ENCODE measurements around the gene TICRR. TPM values are rescaled to one million over a fixed set of nuclear protein-coding genes. Genes with fewer than 3 reads are reported as not detected.

TICRR gene
- total RNA-seq, 1 experiment from 2014 or later: 23.6 TPM

- Histone ChIP-seq H3K9me2 (ENCODE audit: insufficient read depth) (no peaks in the 10 kb centered on the region), H3K4me1 (replicated peaks; ENCODE audit: insufficient read depth) (no peaks in the 10 kb centered on the region), H3K4me2 (no peak overlapping the region), H3F3A (ENCODE audit: insufficient read depth, low read depth) (no peaks in the 10 kb centered on the region; the same call in 1 of the 2 replicates), H3K79me2 (ENCODE audit: low read depth) (no peaks in the 10 kb centered on the region), H3K27me3 (ENCODE audit: insufficient read depth, low read depth) (no peaks in the 10 kb centered on the region), H2AFZ (no peak overlapping the region), H3K4me3 (no peak overlapping the region), H3K9me3 (ENCODE audit: insufficient read depth, low read depth) (no peaks in the 10 kb centered on the region), H3K27ac (no peak overlapping the region), H3K36me3 (ENCODE audit: low read depth) (no peaks in the 10 kb centered on the region), H4K20me1 (ENCODE audit: insufficient read depth) (no peaks in the 10 kb centered on the region)
- ChIA-PET CTCF (interaction anchor here (0.6 kb wide), 1 partner anchor 90 kb away, joined by 5 read pairs; no protein-coding TSS in a partner anchor), POLR2A (ENCODE audit: unreplicated experiment) (no interaction called here)
- BruUV-seq (replicated peaks): no TSS peak
- no peak for TF ChIP-seq EZH2 (IDR thresholded peaks at IDR 0.05; ENCODE audit: low read depth)
- no peak for TF ChIP-seq CTCF (conservative IDR thresholded peaks at IDR 0.05)
- intact Hi-C loops (cut with micrococcal nuclease; ENCODE audit: unreplicated experiment): no loop called here
- DNase-seq: no peak
These were observed 97.2 kb downstream of the TICRR start for GRCh38 chr15:89672221-89673164.

DNA sequence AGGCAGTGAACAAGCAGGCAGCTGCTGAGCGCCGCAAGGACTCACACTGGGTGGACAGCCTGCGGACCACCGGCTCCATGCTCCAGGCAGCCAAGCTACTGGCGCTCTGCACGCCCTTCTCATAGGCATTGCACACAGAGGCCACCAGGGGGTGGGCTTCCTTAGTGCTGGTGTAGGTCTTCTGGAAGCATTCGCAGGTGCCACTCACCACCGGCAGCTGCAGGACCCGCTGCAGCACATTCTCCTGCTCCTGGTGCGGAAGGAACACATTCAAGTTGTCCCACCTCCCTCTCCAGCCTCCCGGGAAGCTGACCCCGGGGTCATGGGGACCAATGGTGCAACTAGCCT lies 97.9 kb downstream of the TICRR start:
- H3K4me3 ChIP-seq: no peak overlapping the region
- H3K27ac ChIP-seq: no peak overlapping the region
- H2AFZ ChIP-seq: no peak overlapping the region
- no peak for DNase-seq
- H3K79me2 ChIP-seq (ENCODE audit: low read depth): no peaks in the 10 kb centered on the region
- H3K9me3 ChIP-seq (ENCODE audit: insufficient read depth, low read depth): no peaks in the 10 kb centered on the region
- ChIA-PET POLR2A (ENCODE audit: unreplicated experiment) (no interaction called here), CTCF (interaction anchor here (0.6 kb wide), 1 partner anchor 91 kb away, joined by 5 read pairs; no protein-coding TSS in a partner anchor)
- TF ChIP-seq CTCF (conservative IDR thresholded peaks at IDR 0.05) (peak; percentile 43; the same call in 1 of the 2 replicates), EZH2 (IDR thresholded peaks at IDR 0.05; ENCODE audit: low read depth) (no peak)
- no TSS peak for BruUV-seq (replicated peaks)
- H4K20me1 ChIP-seq (ENCODE audit: insufficient read depth): no peaks in the 10 kb centered on the region
- H3K36me3 ChIP-seq (ENCODE audit: low read depth): no peaks in the 10 kb centered on the region
- no peaks in the 10 kb centered on the region for H3K4me1 ChIP-seq (replicated peaks; ENCODE audit: insufficient read depth)
- no peak overlapping the region for H3K4me2 ChIP-seq
- no peaks in the 10 kb centered on the region for H3F3A ChIP-seq (ENCODE audit: insufficient read depth, low read depth)
- intact Hi-C loops (cut with micrococcal nuclease; ENCODE audit: unreplicated experiment): no loop called here
- no peaks in the 10 kb centered on the region for H3K9me2 ChIP-seq (ENCODE audit: insufficient read depth)
- no peaks in the 10 kb centered on the region for H3K27me3 ChIP-seq (ENCODE audit: insufficient read depth, low read depth)

DNA sequence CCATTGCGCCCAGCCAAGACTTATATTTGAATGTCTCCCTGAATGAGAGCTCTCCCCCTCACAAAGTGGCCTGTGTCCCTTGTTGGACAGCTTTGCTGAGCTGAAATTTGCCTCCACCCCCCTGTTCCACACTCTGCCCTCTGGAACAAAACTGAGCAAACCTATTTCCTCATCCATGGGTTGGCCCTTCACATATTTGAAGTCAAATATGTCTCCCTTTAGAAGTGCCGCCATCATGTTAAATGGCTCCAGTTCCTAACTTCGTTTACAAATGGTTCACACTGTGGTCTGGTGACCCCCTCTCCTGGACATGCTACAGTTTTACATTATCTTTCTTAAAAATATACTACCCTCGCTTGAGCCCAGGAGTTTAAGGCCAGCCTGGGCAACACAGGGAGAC lies 99.3 kb downstream of the TICRR start:
- ChIA-PET CTCF (no interaction called here), POLR2A (ENCODE audit: unreplicated experiment) (no interaction called here)
- Histone ChIP-seq H3K9me2 (ENCODE audit: insufficient read depth) (no peaks in the 10 kb centered on the region), H3K79me2 (ENCODE audit: low read depth) (no peaks in the 10 kb centered on the region), H3K9me3 (ENCODE audit: insufficient read depth, low read depth) (no peaks in the 10 kb centered on the region), H4K20me1 (ENCODE audit: insufficient read depth) (no peaks in the 10 kb centered on the region), H3K4me2 (no peak overlapping the region), H3K4me3 (no peak overlapping the region), H3K27me3 (ENCODE audit: insufficient read depth, low read depth) (no peaks in the 10 kb centered on the region), H3K36me3 (ENCODE audit: low read depth) (no peaks in the 10 kb centered on the region), H2AFZ (no peak overlapping the region), H3K27ac (no peak overlapping the region), H3F3A (ENCODE audit: insufficient read depth, low read depth) (no peaks in the 10 kb centered on the region), H3K4me1 (replicated peaks; ENCODE audit: insufficient read depth) (peaks cover 6% of the 10 kb centered on the region; the same call in 1 of the 2 replicates)
- no peak for DNase-seq
- intact Hi-C loops (cut with micrococcal nuclease; ENCODE audit: unreplicated experiment): no loop called here
- BruUV-seq (replicated peaks): no TSS peak
- TF ChIP-seq CTCF (conservative IDR thresholded peaks at IDR 0.05) (no peak), EZH2 (IDR thresholded peaks at IDR 0.05; ENCODE audit: low read depth) (no peak)
